PC-3 (cell line): ENCODE data around the gene NBEAL1. TPM values are rescaled to one million over a fixed set of nuclear protein-coding genes. Genes with fewer than 3 reads are reported as not detected.

Source experiments
- ATAC-seq: fragments of 200-7000 bp; cut with Tn5 transposase; 2 replicates; pipeline ENCODE4 v1.9.1; 2020; ENCODE audit warnings: mild to moderate bottlenecking, moderate library complexity
- BruUV-seq: library from RNA; stranded (reverse); fragments of 400-500 nt; replicated peaks from 2 replicates; lab custom pipeline; 2021; lab: Mats Ljungman, UMichigan
- CTCF ChIA-PET: fragments of 300-600 bp; sonication (Branson Sonifier 250); formaldehyde crosslinking; loops from one replicate; lab custom pipeline; 2022; ENCODE audit warnings: antibody characterized with exemption; lab: Charles Lee
- POLR2A ChIA-PET: fragments of 300-600 bp; sonication (Branson Sonifier 250); formaldehyde crosslinking; loops from one replicate; lab custom pipeline; 2022; ENCODE audit warnings: antibody characterized with exemption; ENCODE audit not compliant: unreplicated experiment; lab: Charles Lee
- DNase-seq: peaks from one replicate; pipeline ENCODE4 v3.0.0-alpha.2; 2015
- H2AFZ ChIP-seq: fragments of 300-600 bp; sonication (generic); 2 replicates; pipeline ENCODE4 v1.6.0; 2016; ENCODE audit warnings: antibody characterized with exemption, low read length
- H3F3A ChIP-seq: fragments of 300-600 bp; sonication (generic); one replicate; pipeline ENCODE4 v1.6.0; 2017; ENCODE audit warnings: antibody characterized with exemption, low read length, control low read depth, mild to moderate bottlenecking; ENCODE audit not compliant: unreplicated experiment
- H3K27ac ChIP-seq: fragments of 300-600 bp; sonication (generic); 2 replicates; pipeline ENCODE4 v1.5.1; 2016; ENCODE audit warnings: mild to moderate bottlenecking, low read length
- H3K27me3 ChIP-seq: fragments of 300-600 bp; sonication (generic); 2 replicates; pipeline ENCODE4 v1.6.1; 2016; ENCODE audit warnings: low read length, mixed read lengths
- H3K36me3 ChIP-seq: fragments of 300-600 bp; sonication (generic); 2 replicates; pipeline ENCODE4 v1.6.1; 2016; ENCODE audit warnings: low read depth, mixed run types, low read length, mixed read lengths
- H3K4me1 ChIP-seq: fragments of 300-600 bp; sonication (generic); 2 replicates; pipeline ENCODE4 v1.5.1; 2016; ENCODE audit warnings: low read length; ENCODE audit not compliant: insufficient read depth
- H3K4me2 ChIP-seq: fragments of 300-600 bp; sonication (generic); 2 replicates; pipeline ENCODE4 v1.6.0; 2016; ENCODE audit warnings: low read length
- H3K4me3 ChIP-seq: fragments of 300-600 bp; sonication (generic); 2 replicates; pipeline ENCODE4 v1.5.1; 2016; ENCODE audit warnings: mild to moderate bottlenecking, low read length, mixed read lengths
- H3K79me2 ChIP-seq: fragments of 300-600 bp; sonication (generic); 2 replicates; pipeline ENCODE4 v1.6.1; 2017; ENCODE audit warnings: low read length, mixed read lengths
- H3K9ac ChIP-seq: fragments of 300-600 bp; sonication (generic); 2 replicates; pipeline ENCODE4 v1.6.0; 2016; ENCODE audit warnings: mild to moderate bottlenecking, low read length
- H3K9me2 ChIP-seq: fragments of 300-600 bp; sonication (generic); replicated peaks from 2 replicates; pipeline ENCODE4 v1.6.1; 2016; ENCODE audit warnings: mixed run types, low read length, mixed read lengths
- H3K9me3 ChIP-seq: fragments of 300-600 bp; sonication (generic); 2 replicates; pipeline ENCODE4 v1.6.1; 2016; ENCODE audit warnings: low read length, mixed read lengths
- H4K20me1 ChIP-seq: fragments of 300-600 bp; sonication (generic); 2 replicates; pipeline ENCODE4 v1.6.1; 2016; ENCODE audit warnings: low read length, mixed read lengths
- EZH2 ChIP-seq: fragments of 300-600 bp; sonication (generic); IDR thresholded peaks from one replicate; pipeline ENCODE4 v1.6.1; 2017; ENCODE audit warnings: antibody characterized with exemption, mild to moderate bottlenecking, low read length; ENCODE audit not compliant: unreplicated experiment
- EZH2phosphoT487 ChIP-seq: fragments of 300-600 bp; sonication (generic); IDR thresholded peaks from 2 replicates; pipeline ENCODE4 v1.6.1; 2018; ENCODE audit warnings: mild to moderate bottlenecking, antibody characterized with exemption, low read length, borderline replicate concordance
- intact Hi-C: fragments of 100-400 bp; cut with micrococcal nuclease; formaldehyde crosslinking; loops from 2 replicates; pipeline ENCODE4 v1.9.0; 2023
- total RNA-seq: library from RNA; depleted of rRNA; stranded (reverse); fragments of >200 nt; gene quantifications from 2 replicates; pipeline ENCODE4 v1.2.3, GENCODE V29; 2014
- TF ChIP-seq, protein P1 (sequence below): fragments of 300-600 bp; sonication (generic); conservative IDR thresholded peaks from 2 replicates; pipeline ENCODE4 v1.5.1; 2017; ENCODE audit warnings: antibody characterized with exemption, low read depth, mild to moderate bottlenecking, low read length

Gene NBEAL1
- total RNA-seq, 1 experiment from 2014 or later = 9.9 TPM

- BruUV-seq = no TSS peak
- Histone ChIP-seq H3K79me2 (no peaks in the 10 kb centered on the region), H3K27ac (no peak overlapping the region), H3K4me1 (0 out of 2 replicates have a peak, but pooled peaks cover 6% of the 10 kb centered on the region), H3K9ac (no peak overlapping the region), H2AFZ (no peak overlapping the region), H3K4me2 (no peak overlapping the region), H3K4me3 (no peak overlapping the region), H3K27me3 (no peaks in the 10 kb centered on the region), H4K20me1 (no peaks in the 10 kb centered on the region), H3K9me2 (no peaks in the 10 kb centered on the region), H3K36me3 (peaks cover 6% of the 10 kb centered on the region), H3F3A (no peaks in the 10 kb centered on the region), H3K9me3 (no peaks in the 10 kb centered on the region)
- CTCF ChIA-PET = no interaction called here
- TF ChIP-seq EZH2phosphoT487 = no peak
- TF ChIP-seq, protein P1, sequence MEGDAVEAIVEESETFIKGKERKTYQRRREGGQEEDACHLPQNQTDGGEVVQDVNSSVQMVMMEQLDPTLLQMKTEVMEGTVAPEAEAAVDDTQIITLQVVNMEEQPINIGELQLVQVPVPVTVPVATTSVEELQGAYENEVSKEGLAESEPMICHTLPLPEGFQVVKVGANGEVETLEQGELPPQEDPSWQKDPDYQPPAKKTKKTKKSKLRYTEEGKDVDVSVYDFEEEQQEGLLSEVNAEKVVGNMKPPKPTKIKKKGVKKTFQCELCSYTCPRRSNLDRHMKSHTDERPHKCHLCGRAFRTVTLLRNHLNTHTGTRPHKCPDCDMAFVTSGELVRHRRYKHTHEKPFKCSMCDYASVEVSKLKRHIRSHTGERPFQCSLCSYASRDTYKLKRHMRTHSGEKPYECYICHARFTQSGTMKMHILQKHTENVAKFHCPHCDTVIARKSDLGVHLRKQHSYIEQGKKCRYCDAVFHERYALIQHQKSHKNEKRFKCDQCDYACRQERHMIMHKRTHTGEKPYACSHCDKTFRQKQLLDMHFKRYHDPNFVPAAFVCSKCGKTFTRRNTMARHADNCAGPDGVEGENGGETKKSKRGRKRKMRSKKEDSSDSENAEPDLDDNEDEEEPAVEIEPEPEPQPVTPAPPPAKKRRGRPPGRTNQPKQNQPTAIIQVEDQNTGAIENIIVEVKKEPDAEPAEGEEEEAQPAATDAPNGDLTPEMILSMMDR = no peak
- TF ChIP-seq EZH2 = no peak
- POLR2A ChIA-PET = no interaction called here
- DNase-seq (no peak), ATAC-seq (no peak)
- intact Hi-C loops = no loop called here
Measured at GRCh38 chr2:203042178-203042577, 27.5 kb downstream of the NBEAL1 start.

DNA sequence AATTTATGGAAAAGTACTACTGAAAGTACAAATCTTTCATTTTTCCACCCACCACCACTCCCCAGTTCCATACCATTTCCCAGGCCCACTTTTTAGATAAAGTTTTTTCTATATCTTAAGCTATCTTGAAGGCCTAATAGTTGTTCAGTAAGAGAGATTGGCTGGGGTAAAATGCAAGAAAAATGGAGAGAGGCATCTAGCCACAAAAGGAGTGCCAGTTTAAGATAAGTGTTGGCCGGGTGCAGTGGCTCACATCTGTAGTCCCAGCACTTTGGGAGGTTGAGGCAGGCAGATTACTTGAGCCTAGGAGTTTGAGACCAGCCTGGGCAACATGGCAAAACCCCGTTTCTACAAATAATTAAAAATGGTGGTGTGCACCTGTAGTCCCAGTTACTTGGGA lies 28.6 kb downstream of the NBEAL1 start:
- Histone ChIP-seq H3K27me3 (no peaks in the 10 kb centered on the region), H3K4me1 (0 out of 2 replicates have a peak, but pooled peaks cover 5% of the 10 kb centered on the region), H3K4me3 (no peak overlapping the region), H4K20me1 (no peaks in the 10 kb centered on the region), H3K36me3 (peaks cover 6% of the 10 kb centered on the region), H2AFZ (no peak overlapping the region), H3K4me2 (no peak overlapping the region), H3K9me3 (no peaks in the 10 kb centered on the region), H3K9me2 (no peaks in the 10 kb centered on the region), H3K79me2 (no peaks in the 10 kb centered on the region), H3K9ac (no peak overlapping the region), H3F3A (no peaks in the 10 kb centered on the region), H3K27ac (no peak overlapping the region)
- CTCF ChIA-PET = no interaction called here
- no TSS peak for BruUV-seq
- intact Hi-C loops = no loop called here
- DNase-seq (no peak), ATAC-seq (no peak)
- TF ChIP-seq, protein P1 = no peak
- POLR2A ChIA-PET = no interaction called here

DNA sequence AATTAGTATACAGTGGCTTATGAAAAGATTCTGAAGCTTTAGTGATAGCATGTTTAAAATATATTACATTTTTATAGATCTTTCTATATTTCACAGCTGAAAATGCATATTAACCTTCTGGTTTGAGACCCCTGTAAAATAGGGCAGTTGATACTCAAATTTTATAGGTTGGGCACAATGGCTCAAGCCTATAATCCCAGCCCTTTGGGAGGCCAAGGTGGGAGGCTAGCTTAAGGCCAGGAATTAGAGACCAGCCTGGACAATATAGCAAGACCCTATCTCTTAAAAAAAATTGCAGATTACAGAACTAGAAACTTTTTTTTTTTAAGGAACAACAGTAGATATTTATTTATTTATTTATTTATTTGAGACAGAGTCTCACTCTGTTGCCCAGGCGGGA lies 31.2 kb downstream of the NBEAL1 start:
- peaks cover 10% of the 10 kb centered on the region for H3K36me3 ChIP-seq
- no peak for ATAC-seq
- intact Hi-C loops = no loop called here

More for the DNA sequence above, 31.2 kb downstream of the NBEAL1 start:
- Histone ChIP-seq H4K20me1 (no peaks in the 10 kb centered on the region), H3F3A (no peaks in the 10 kb centered on the region), H3K27ac (no peak overlapping the region), H3K9ac (no peak overlapping the region), H2AFZ (no peak overlapping the region), H3K4me2 (no peak overlapping the region), H3K4me3 (no peak overlapping the region), H3K9me3 (no peaks in the 10 kb centered on the region), H3K27me3 (no peaks in the 10 kb centered on the region), H3K9me2 (no peaks in the 10 kb centered on the region), H3K79me2 (no peaks in the 10 kb centered on the region), H3K4me1 (no peaks in the 10 kb centered on the region)
- POLR2A ChIA-PET = interaction anchor here (0.6 kb wide), 1 partner anchor 160 kb away, joined by 3 read pairs; no protein-coding TSS in a partner anchor
- TF ChIP-seq EZH2phosphoT487 = no peak
- TF ChIP-seq, protein P1 = no peak
- no peak for TF ChIP-seq EZH2
- DNase-seq = no peak
- CTCF ChIA-PET = no interaction called here
- no TSS peak for BruUV-seq
